GM08714 (cell line): ENCODE measurements around the gene DYNC1I1.

Experiments used
- H3K4me3 ChIP-seq: fragments of 200-500 bp; sonication (Bioruptor generic); 2 replicates; pipeline ENCODE4 v1.5.1; 2014; ENCODE audit warnings: mild to moderate bottlenecking, low read length, inconsistent platforms
- ZNF274 ChIP-seq: IDR thresholded peaks from 2 replicates; pipeline ENCODE4 v1.6.1; 2012; ENCODE audit warnings: mild to moderate bottlenecking, low read depth, low read length

DYNC1I1 gene

GRCh38 chr7:95963446-95963990 is 191.2 kb downstream of the DYNC1I1 start:
- H3K4me3 ChIP-seq: no peak overlapping the region
- no peak for TF ChIP-seq ZNF274

- TF ChIP-seq ZNF274: no peak
- H3K4me3 ChIP-seq: no peak overlapping the region
Measured at GRCh38 chr7:95971716-95972115, 199.4 kb downstream of the DYNC1I1 start.

GRCh38 chr7:95972523-95972922 is 200.2 kb downstream of the DYNC1I1 start:
- no peak overlapping the region for H3K4me3 ChIP-seq
- TF ChIP-seq ZNF274: no peak

- no peak for TF ChIP-seq ZNF274
- no peak overlapping the region for H3K4me3 ChIP-seq
Measured at GRCh38 chr7:95974108-95974507, 201.8 kb downstream of the DYNC1I1 start.

GRCh38 chr7:95976369-95977060 is 204.2 kb downstream of the DYNC1I1 start:
- H3K4me3 ChIP-seq: no peak overlapping the region
- no peak for TF ChIP-seq ZNF274

GRCh38 chr7:95977994-95978393 is 205.6 kb downstream of the DYNC1I1 start:
- no peak for TF ChIP-seq ZNF274
- H3K4me3 ChIP-seq: no peak overlapping the region

GRCh38 chr7:95980167-95980566 is 207.8 kb downstream of the DYNC1I1 start:
- TF ChIP-seq ZNF274: no peak
- H3K4me3 ChIP-seq: no peak overlapping the region

DNA sequence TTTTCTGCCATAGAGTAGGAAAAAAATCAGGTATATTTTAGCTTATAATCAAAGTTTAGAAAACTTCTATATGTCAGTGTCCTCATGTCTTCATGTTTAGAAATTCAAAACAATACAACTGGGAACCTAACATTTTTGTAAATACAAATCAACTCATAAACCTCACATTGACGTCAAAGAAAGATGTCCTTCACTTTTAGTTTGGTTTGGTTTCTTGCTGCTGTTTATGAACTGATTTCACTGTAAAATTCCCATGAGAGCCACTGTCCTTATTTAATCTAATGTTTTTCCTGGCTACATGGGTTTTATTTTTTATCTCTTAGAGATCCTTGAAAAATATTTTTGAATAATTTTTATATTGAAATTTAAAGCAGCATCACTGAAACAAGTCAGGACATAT is 208.4 kb downstream of the DYNC1I1 start:
- TF ChIP-seq ZNF274: no peak
- H3K4me3 ChIP-seq: no peak overlapping the region

DNA sequence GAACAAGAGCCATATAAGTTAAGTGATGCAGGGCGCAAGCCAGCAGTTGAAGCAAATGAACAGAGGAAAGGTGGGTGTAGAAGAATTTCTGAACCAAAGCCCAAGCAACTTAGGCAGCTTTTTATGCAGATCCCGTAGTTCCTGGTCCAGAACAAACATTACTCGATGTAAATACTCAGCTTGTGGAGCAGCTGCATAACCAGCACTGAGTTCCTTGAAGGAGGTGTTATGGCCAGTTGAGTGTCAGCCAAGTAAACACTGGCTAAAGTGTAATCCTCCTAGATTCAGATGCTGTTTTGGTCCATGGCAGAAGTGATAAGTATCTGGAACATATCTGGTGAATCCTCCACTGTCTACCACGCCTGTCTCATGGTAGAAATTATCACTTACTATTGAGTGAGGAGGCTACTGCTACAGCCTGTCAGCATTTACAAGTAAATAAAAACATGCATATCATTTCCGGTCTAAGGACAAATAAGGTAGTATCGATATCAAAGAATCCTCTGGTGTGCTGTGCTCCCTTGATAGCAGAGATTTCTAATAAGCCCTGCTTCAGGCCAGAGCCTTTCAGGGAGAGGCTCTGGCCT is 213.9 kb downstream of the DYNC1I1 start:
- H3K4me3 ChIP-seq: no peak overlapping the region

GRCh38 chr7:95989301-95989700 is 216.9 kb downstream of the DYNC1I1 start:
- H3K4me3 ChIP-seq: no peak overlapping the region
- TF ChIP-seq ZNF274: no peak

More for the DNA sequence above, 213.9 kb downstream of the DYNC1I1 start:
- no peak for TF ChIP-seq ZNF274

GRCh38 chr7:95993380-95993779 is 221.0 kb downstream of the DYNC1I1 start:
- TF ChIP-seq ZNF274: no peak
- no peak overlapping the region for H3K4me3 ChIP-seq

DNA sequence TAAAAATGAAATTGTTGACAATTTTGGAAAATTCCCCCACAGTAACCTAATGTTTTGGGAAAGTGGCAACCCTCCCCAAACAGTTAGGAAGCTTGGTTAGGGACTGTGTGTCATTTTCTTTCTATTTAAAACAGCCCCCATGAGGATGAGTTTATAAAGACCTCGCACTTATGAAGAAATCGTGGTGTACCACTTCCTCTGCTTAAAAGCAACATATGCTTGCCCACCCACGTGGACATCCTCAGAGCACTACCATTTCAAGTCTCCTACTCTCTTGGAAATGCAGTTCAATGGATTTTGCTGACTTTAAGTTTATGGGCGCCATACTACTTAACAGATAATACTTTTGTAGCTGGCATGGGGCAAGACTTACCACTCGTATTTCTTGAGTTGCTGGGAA is 223.8 kb downstream of the DYNC1I1 start:
- no peak for TF ChIP-seq ZNF274
- no peak overlapping the region for H3K4me3 ChIP-seq

DNA sequence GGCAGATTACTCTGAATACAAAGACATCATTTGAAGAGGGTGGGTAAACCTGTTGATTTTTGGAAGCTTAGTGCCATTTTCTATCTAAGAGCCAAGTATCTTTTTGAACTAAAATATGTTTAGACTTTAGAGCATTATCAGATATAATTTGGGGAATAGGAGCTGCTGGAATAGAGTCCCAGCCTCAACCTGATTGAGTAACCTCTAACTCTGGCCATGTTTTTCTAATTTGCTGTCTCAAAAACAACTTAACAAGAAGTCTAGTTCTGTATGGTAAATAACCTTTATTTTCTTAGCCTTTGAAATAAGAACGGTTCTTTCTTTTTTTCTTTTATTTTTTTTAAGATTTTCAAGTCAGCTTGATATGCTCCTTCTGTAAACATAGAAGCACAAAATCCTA is 224.5 kb downstream of the DYNC1I1 start:
- TF ChIP-seq ZNF274: no peak
- no peak overlapping the region for H3K4me3 ChIP-seq

- no peak overlapping the region for H3K4me3 ChIP-seq
- no peak for TF ChIP-seq ZNF274
Measured at GRCh38 chr7:95997632-95998031, 225.3 kb downstream of the DYNC1I1 start.

GRCh38 chr7:95999481-95999880 is 227.1 kb downstream of the DYNC1I1 start:
- no peak overlapping the region for H3K4me3 ChIP-seq
- no peak for TF ChIP-seq ZNF274
